ENCODE measurements around the gene L2HGDH. TPM values are rescaled to one million over a fixed set of nuclear protein-coding genes. Genes with fewer than 3 reads are reported as not detected.

Gene L2HGDH
- total and polyA plus RNA-seq, 10 of the 15 experiments (the other 5 are each of a cell fraction or from before 2014, with no cell fraction given), result 2.6 to 18.3 (median 13.5) TPM

- TF ChIP-seq RUNX3 (IDR thresholded peaks at IDR 0.05; ENCODE audit: low read length), result no peak
- no peak for TF ChIP-seq SPI1 (IDR thresholded peaks at IDR 0.05; ENCODE audit: borderline replicate concordance, insufficient read depth, low read depth, low read length)
These were observed 36.9 kb upstream of the L2HGDH start (continued) for GRCh38 chr14:50348933-50349332.

DNA sequence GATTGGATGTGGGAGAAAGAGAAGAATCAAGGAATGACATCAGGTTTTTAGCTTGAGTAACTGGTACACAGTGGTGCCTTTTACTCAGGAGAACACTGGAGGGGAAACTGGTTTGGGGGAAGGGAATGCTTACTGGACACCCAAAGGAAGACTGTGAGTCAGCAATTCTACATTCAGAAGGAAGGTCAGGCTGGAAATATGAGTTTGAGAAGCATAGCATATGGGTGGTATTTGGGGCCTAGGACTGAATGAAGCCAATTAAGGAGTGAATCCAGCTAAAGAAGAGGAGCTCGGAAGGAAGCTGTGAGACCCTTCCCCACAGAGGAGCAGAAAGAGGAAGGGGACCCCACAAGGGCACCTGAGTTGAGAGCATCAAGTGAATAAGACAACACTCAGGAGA, 35.5 kb upstream of the L2HGDH start:
- ChIA-PET CTCF (interaction anchor here (0.8 to 2.1 kb wide), 7 partner anchors 10 to 430 kb away, joined by 3 to 6 read pairs (median 3); partner anchors contain the start of gene CDKL1), RAD21 (ENCODE audit: unreplicated experiment) (interaction anchor here (1.1 kb wide), 1 partner anchor 175 kb away, joined by 3 read pairs; no protein-coding TSS in a partner anchor), SMC1A (ENCODE audit: uncharacterized antibody, unreplicated experiment) (interaction anchor here (1.9 kb wide), 1 partner anchor 15 kb away, joined by 7 read pairs; no protein-coding TSS in a partner anchor), POLR2A (interaction anchor here (1.2 kb wide), 1 partner anchor 10 kb away, joined by 3 read pairs; no protein-coding TSS in a partner anchor)
- intact Hi-C loops (cut with micrococcal nuclease; ENCODE audit: unreplicated experiment) (loop anchor here (10.0 kb wide), 1 partner anchor 417 kb away; no protein-coding TSS in a partner anchor), in situ Hi-C loops (cut with MboI) (no loop called here)
- no TSS peak for BruUV-seq (replicated peaks)
- no peak for DNase-seq (ENCODE audit: low read depth, low spot score)
- no peaks in the 10 kb centered on the region; a peak in 1 of 4 replicates for H3K36me3 ChIP-seq (ENCODE audit: control insufficient read depth in 2 of 2, insufficient read depth in 2 of 2, low read length in 1 of 2)
- H3K4me2 ChIP-seq (ENCODE audit: control insufficient read depth, insufficient read depth), result no peak overlapping the region
- no peaks in the 10 kb centered on the region for H3K79me2 ChIP-seq (ENCODE audit: control insufficient read depth, insufficient read depth, low read length)
- H2AFZ ChIP-seq (ENCODE audit: control insufficient read depth, low read depth, low read length), result no peak overlapping the region
- H3K9me3 ChIP-seq (replicated peaks; ENCODE audit: control insufficient read depth, insufficient read depth, low read length), result no peaks in the 10 kb centered on the region
- no peak for ATAC-seq
- H3K4me3 ChIP-seq, result no peak overlapping the region
- H4K20me1 ChIP-seq (ENCODE audit: control insufficient read depth, insufficient read depth), result no peaks in the 10 kb centered on the region
- H3K9ac ChIP-seq (ENCODE audit: control insufficient read depth, insufficient read depth, low read length), result no peak overlapping the region
- FAIRE-seq, result no peak
- peaks cover 9% of the 10 kb centered on the region for H3K4me1 ChIP-seq (ENCODE audit: control insufficient read depth, insufficient read depth, low read length)
- H3K27ac ChIP-seq (ENCODE audit: control insufficient read depth, insufficient read depth), result no peak overlapping the region
- no peaks in the 10 kb centered on the region for H3K27me3 ChIP-seq (replicated peaks in 1 of 2; ENCODE audit: control insufficient read depth in 2 of 2, insufficient read depth in 2 of 2, low read length in 1 of 2)
- WGBS (ENCODE audit: insufficient coverage, insufficient replicate concordance, low lambda C conversion rate, missing lambda C conversion rate), result 100% methylated on average over 1 of the region's 1 CpG
- no peak for TF ChIP-seq RELB (IDR thresholded peaks at IDR 0.05; ENCODE audit: low read depth)
- no peak for TF ChIP-seq SMARCA5 (IDR thresholded peaks at IDR 0.05)
- TF ChIP-seq SMAD5 (IDR thresholded peaks at IDR 0.05; ENCODE audit: low read depth), result no peak
- TF ChIP-seq, protein P1, sequence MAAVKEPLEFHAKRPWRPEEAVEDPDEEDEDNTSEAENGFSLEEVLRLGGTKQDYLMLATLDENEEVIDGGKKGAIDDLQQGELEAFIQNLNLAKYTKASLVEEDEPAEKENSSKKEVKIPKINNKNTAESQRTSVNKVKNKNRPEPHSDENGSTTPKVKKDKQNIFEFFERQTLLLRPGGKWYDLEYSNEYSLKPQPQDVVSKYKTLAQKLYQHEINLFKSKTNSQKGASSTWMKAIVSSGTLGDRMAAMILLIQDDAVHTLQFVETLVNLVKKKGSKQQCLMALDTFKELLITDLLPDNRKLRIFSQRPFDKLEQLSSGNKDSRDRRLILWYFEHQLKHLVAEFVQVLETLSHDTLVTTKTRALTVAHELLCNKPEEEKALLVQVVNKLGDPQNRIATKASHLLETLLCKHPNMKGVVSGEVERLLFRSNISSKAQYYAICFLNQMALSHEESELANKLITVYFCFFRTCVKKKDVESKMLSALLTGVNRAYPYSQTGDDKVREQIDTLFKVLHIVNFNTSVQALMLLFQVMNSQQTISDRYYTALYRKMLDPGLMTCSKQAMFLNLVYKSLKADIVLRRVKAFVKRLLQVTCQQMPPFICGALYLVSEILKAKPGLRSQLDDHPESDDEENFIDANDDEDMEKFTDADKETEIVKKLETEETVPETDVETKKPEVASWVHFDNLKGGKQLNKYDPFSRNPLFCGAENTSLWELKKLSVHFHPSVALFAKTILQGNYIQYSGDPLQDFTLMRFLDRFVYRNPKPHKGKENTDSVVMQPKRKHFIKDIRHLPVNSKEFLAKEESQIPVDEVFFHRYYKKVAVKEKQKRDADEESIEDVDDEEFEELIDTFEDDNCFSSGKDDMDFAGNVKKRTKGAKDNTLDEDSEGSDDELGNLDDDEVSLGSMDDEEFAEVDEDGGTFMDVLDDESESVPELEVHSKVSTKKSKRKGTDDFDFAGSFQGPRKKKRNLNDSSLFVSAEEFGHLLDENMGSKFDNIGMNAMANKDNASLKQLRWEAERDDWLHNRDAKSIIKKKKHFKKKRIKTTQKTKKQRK (IDR thresholded peaks at IDR 0.05; ENCODE audit: low read depth, low read length), result no peak
- TF ChIP-seq FOXM1 (IDR thresholded peaks at IDR 0.05; ENCODE audit: low read depth, low read length), result no peak
- no peak for TF ChIP-seq NR2F1 (conservative IDR thresholded peaks at IDR 0.05)
- no peak for TF ChIP-seq GATAD2B (conservative IDR thresholded peaks at IDR 0.05; ENCODE audit: low read depth)
- no peak for TF ChIP-seq ZBTB4 (CRISPR knock-in tag; IDR thresholded peaks at IDR 0.05)
- TF ChIP-seq POLR2AphosphoS5 (IDR thresholded peaks at IDR 0.05; ENCODE audit: low read length), result no peak
- TF ChIP-seq ATF7 (IDR thresholded peaks at IDR 0.05; ENCODE audit: low read depth), result no peak
- TF ChIP-seq, protein P2, sequence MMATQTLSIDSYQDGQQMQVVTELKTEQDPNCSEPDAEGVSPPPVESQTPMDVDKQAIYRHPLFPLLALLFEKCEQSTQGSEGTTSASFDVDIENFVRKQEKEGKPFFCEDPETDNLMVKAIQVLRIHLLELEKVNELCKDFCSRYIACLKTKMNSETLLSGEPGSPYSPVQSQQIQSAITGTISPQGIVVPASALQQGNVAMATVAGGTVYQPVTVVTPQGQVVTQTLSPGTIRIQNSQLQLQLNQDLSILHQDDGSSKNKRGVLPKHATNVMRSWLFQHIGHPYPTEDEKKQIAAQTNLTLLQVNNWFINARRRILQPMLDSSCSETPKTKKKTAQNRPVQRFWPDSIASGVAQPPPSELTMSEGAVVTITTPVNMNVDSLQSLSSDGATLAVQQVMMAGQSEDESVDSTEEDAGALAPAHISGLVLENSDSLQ (IDR thresholded peaks at IDR 0.05), result no peak
- no peak for TF ChIP-seq TCF12 (IDR thresholded peaks at IDR 0.05; ENCODE audit: low read depth, low read length)
